NCI-H345 treated with DMSO at 0.1 percent for 48 hours (cell line): ENCODE data around the gene JPH3.

Experiments
- DNase-seq: peaks from one replicate; lab custom pipeline; 2025; ENCODE audit not compliant: unreplicated experiment; lab: John Stamatoyannopoulos, UW

Gene JPH3

GRCh38 chr16:87602001-87602775, at the start of gene JPH3:
Gene JPH3 (plus strand): TSS chr16:87602508. CDS start chr16:87603147, 639 bp downstream.
- no peak for DNase-seq

- DNase-seq, result no peak
Observed at GRCh38 chr16:87552772-87553573, 49.3 kb upstream of the JPH3 start.

DNA sequence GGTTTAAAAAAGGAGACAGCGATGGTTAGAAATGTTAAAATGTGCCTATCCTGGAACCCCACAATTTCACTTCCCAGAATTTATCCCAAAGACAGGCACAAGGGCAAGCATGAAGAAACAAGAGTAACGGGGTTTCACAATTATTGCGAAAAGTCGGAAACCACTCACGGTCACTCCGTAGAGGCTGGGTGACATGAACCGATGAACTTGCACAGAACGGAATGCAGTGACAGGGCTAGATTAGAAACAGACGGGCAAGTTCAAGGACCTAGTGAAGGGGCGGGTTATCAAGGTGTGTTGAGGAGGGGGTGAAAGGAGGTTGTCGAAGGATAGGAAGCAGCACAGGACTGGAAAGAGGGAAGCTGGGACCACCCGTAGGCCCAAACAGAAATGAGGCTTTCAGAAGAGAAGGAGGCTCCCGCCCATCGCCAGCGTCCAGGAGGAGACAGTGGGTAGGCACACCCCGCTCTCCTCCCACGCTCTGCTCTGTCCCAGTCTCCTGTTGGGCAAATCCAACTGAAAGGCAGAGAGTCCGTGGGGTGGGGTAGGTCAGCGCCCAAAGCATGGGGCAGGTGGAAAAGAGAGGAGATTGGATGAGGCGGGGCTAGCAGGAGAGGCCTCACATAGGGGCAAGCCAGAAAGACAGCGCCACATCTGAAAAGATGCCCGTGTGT, 47.4 kb upstream of the JPH3 start:
- DNase-seq, result no peak

- no peak for DNase-seq
Observed at GRCh38 chr16:87555647-87556046, 46.7 kb upstream of the JPH3 start.

DNA sequence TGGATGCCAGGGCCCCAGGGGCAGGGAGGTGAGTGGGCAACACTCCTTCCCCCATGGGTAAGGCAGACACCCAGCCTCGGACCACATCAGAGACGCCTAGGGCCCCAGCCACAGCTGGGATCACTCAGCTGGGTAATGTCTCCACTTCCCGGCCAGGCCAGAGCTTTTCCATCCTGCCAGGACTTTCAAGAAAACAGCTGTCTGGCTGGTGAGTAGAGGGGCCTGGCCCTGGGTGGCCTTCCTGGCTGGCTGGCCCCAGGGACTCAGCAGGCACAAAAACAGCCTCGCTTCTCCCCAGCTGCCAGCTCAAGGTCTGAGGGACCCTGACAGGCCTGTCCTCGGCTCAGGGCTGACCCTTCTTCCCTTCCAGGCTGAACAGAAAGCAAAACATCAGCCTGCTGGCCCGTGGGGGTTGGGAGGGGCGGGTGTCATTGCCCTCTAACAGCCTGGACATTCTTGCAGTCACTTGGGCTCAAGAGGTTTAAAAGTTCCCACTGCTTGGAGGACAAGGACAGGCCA, 45.3 kb upstream of the JPH3 start:
- DNase-seq, result no peak

DNA sequence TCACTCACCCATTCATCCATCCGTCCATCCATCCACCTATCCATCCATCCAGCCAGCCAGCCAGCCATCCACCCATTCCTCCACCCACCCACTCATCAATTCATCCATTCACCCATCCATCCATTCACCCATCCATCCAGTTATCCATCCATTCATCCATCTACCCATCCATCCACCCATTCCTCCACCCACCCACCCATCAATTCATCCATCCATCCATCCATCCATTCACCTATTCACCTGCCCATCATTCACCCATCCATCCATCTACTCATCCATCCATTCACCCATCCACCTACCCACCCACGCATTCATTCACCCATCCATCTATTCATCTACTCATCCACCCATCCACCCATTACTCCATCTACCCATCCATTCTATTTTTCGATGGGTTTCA, 43.6 kb upstream of the JPH3 start:
- no peak for DNase-seq

DNA sequence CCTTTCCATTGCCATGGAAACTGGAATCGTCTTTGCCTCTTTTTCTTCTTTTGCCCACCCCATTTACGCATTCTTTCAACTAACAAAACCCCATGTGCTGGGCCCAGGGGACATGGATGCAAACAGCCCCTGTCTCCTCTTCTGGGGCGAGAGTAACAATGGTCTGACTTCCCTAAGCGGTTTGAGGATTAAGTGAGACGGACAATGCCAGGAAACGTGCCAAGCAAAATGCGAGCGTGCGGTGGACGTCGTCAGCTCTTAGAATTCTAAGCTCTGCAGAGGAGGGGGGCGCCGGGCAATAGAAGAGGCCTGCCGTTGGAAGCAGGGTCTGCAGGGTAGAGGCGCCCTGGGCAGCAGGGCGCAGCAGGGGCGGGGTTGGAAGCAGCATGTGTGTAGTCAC, 42.4 kb upstream of the JPH3 start:
- DNase-seq, result no peak

DNA sequence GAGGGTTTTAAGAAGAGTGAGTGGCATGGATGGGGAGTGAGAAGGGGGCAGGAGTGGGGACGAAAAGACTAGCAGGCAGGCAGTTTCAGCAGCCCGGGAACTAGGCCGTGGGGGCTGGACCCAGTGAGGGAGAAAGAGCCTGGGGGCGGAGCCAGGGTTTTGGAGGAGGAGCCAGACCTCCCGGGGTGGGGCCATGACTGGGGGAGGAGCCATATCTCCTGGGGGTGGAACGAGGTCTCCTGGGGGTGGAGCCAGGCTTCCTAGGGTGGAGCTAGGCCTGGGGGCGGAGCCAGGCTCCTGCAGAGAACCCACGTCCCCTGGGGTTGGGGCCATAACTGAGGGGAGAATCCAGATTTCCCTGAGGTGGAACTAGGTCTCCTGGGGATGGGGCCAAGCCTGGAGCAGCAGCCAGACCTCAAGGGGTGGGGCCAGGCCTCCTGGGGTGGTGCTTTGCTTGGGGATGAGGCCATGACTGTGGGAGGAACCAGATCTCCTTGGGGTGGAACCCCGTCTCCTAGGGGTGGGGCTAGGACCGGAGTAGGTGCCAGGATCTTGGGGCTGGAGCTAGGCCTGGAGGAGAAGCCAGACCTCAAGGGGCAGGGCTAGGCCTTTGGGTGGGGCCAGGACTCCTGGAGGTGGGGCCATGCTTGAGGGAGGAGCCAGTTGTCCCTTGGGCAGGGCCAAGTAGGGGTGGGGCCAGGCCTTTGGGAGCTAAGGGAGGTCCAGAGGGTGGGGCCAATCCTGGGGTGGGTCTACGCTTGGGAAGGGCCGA, 41.7 kb upstream of the JPH3 start:
- DNase-seq, result no peak

GRCh38 chr16:87561200-87562105, 40.9 kb upstream of the JPH3 start:
- DNase-seq, result no peak

DNA sequence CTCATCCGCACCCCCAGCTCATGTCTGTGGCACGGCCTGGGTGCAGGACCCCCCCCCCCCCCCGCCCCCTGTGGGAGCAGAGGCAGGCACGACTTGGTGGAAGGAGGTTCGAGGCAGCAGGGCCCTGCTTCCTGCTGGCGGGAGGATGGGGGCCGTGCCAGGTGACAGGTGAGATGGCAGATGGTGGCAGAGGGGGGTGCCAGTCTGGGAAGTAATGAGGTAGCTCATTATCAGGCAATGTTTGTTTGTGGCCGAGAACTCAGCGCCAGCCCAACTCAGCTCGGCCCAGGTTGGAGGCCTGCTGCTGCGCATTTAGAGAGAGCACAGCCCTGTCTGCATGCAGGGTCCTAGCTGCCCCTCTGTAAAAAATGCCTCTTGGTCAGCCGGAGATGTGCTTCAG, 40.1 kb upstream of the JPH3 start:
- peak; percentile 24 for DNase-seq

- DNase-seq, result no peak
Observed at GRCh38 chr16:87563022-87563421, 39.3 kb upstream of the JPH3 start.

GRCh38 chr16:87563714-87564523, 38.4 kb upstream of the JPH3 start:
- no peak for DNase-seq

- no peak for DNase-seq
Observed at GRCh38 chr16:87564524-87564778, 37.9 kb upstream of the JPH3 start.

GRCh38 chr16:87569601-87570571, 32.4 kb upstream of the JPH3 start:
- DNase-seq, result no peak

- DNase-seq, result no peak
Observed at GRCh38 chr16:87570572-87570937, 31.8 kb upstream of the JPH3 start.

- no peak for DNase-seq
Observed at GRCh38 chr16:87570938-87571867, 31.1 kb upstream of the JPH3 start.

DNA sequence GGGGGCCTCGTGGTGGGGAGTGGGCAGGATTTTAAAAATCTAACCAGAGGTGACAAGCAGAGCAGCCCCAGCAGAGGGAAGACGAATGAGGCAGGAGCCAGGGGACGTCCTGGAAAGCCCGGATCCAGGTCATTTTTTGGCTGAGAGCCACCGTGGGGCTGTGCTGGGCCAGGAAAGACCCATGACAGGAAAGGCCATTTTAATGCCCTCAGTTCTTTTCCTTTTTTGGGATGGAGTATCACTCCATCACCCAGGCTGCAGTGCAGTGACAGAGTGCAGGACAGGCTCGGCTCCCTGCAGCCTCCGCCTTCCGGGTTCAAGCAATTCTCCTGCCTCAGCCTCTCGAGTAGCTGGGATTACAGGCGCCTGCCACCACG, 30.5 kb upstream of the JPH3 start:
- no peak for DNase-seq
